Gastroesophageal sphincter (tissue), 4 donors: ENCODE measurements around the gene ZCCHC7. TPM values are rescaled to one million over a fixed set of nuclear protein-coding genes. Genes with fewer than 3 reads are reported as not detected.

ENCODE experiments used
- ATAC-seq: fragments of 150-250 bp; one replicate; pipeline ENCODE4 v1.9.1; 2016; ENCODE audit warnings: mild to moderate bottlenecking, moderate library complexity
- H3K27ac ChIP-seq, 4 donors: fragments of 200-600 bp; sonication (generic) in 3 of 4; 1 replicate in 3 of 4; 2 replicates in 1 of 4; pipeline ENCODE4 v1.5.1; 2016 to 2019
- H3K27me3 ChIP-seq: fragments of 200-600 bp; sonication (generic); one replicate; pipeline ENCODE4 v1.5.1; 2019
- H3K36me3 ChIP-seq, 2 donors: fragments of 200-600 bp; sonication (generic); one replicate each; pipeline ENCODE4 v1.5.1; 2019; ENCODE audit warnings: control low read depth in 1 of 2
- H3K4me1 ChIP-seq, 3 donors: fragments of 200-600 bp; sonication (generic); 1 replicate in 2 of 3; 2 replicates in 1 of 3; pipeline ENCODE4 v1.5.1; 2016 to 2019; ENCODE audit warnings: control low read depth in 2 of 3
- H3K4me3 ChIP-seq, 2 donors: fragments of 200-600 bp; sonication (generic); one replicate each; pipeline ENCODE4 v1.5.1; 2019; ENCODE audit warnings: mild to moderate bottlenecking in 1 of 2, moderate library complexity in 1 of 2
- H3K9me3 ChIP-seq, 3 donors: fragments of 200-600 bp; sonication (generic); one replicate each; pipeline ENCODE4 v1.5.1; 2017 to 2019; ENCODE audit warnings: control low read depth in 2 of 3
- CTCF ChIP-seq, 4 experiments: fragments of 200-600 bp in 2 of 4; fragments of 450-650 bp in 2 of 4; sonication (generic) in 1 of 4; IDR thresholded peaks; one replicate each; pipeline ENCODE4 v1.5.1; 2017 to 2019; ENCODE audit warnings: antibody characterized with exemption in 4 of 4, mild to moderate bottlenecking in 2 of 4, moderate library complexity in 2 of 4
- EP300 ChIP-seq: sonication (generic); formaldehyde crosslinking; IDR thresholded peaks from one replicate; pipeline ENCODE4 v1.6.1; 2017; ENCODE audit warnings: antibody characterized with exemption, mild to moderate bottlenecking
- POLR2A ChIP-seq, 2 donors: fragments of 450-650 bp; IDR thresholded peaks; one replicate each; pipeline ENCODE4 v1.6.1; 2017; ENCODE audit warnings: antibody characterized with exemption in 2 of 2, mild to moderate bottlenecking in 2 of 2, moderate library complexity in 1 of 2
- POLR2AphosphoS5 ChIP-seq: sonication (generic); formaldehyde crosslinking; IDR thresholded peaks from one replicate; pipeline ENCODE4 v1.6.1; 2017; ENCODE audit warnings: antibody characterized with exemption
- WGBS, 2 donors: methylation state at CpG; one replicate each; pipeline ENCODE4 v1.1.5; 2018; ENCODE audit warnings: low coverage in 1 of 2; 5-methylcytosine and 5-hydroxymethylcytosine counted together
- total RNA-seq, 4 donors: library from RNA; depleted of rRNA; stranded (reverse); fragments of >200 nt; gene quantifications; one replicate each; pipeline ENCODE4 v1.1.0, GENCODE V29; 2016

ZCCHC7 gene
- total RNA-seq, 4 donors from 2014 or later, result 12.1 to 23.5 (median 17.6) TPM

- TF ChIP-seq CTCF (IDR thresholded peaks at IDR 0.05), result no peak
- no peak for TF ChIP-seq POLR2AphosphoS5
- TF ChIP-seq EP300, result no peak
- no peak for TF ChIP-seq POLR2A (IDR thresholded peaks at IDR 0.05)
- H3K9me3 ChIP-seq, result peaks cover 0 to 6% (median 0%) of the 10 kb centered on the region in 3 donors
- no peak overlapping the region for H3K27ac ChIP-seq
- H3K27me3 ChIP-seq, result no peaks in the 10 kb centered on the region
- H3K4me3 ChIP-seq, result no peak overlapping the region
- H3K4me1 ChIP-seq, result no peaks in the 10 kb centered on the region
- no peak for ATAC-seq
- WGBS, 2 donors, result 94% methylated on average over 9 of the region's 10 CpGs; no CpG with 5 or more reads in 1 of the 2 donors
- H3K36me3 ChIP-seq, result peaks cover 0 to 15% of the 10 kb centered on the region in 2 donors
These were observed 85.8 kb downstream of the ZCCHC7 start for GRCh38 chr9:37206121-37206620.

- Histone ChIP-seq H3K4me1 (no peaks in the 10 kb centered on the region), H3K27me3 (no peaks in the 10 kb centered on the region), H3K36me3 (peaks cover 0 to 15% of the 10 kb centered on the region in 2 donors), H3K9me3 (no peaks in the 10 kb centered on the region), H3K4me3 (no peak overlapping the region), H3K27ac (no peak overlapping the region)
- ATAC-seq, result no peak
- WGBS, 2 donors, result 28 to 46% methylated on average over 2 of the region's 2 CpGs
- TF ChIP-seq POLR2A (IDR thresholded peaks at IDR 0.05), result no peak
- no peak for TF ChIP-seq EP300
- no peak for TF ChIP-seq POLR2AphosphoS5
- no peak for TF ChIP-seq CTCF (IDR thresholded peaks at IDR 0.05)
These were observed 89.3 kb downstream of the ZCCHC7 start for GRCh38 chr9:37209431-37210386.

- WGBS, 2 donors, result 77 to 84% methylated on average over 3 of the region's 3 CpGs
- Histone ChIP-seq H3K4me3 (no peak overlapping the region), H3K4me1 (no peaks in the 10 kb centered on the region), H3K27me3 (no peaks in the 10 kb centered on the region), H3K36me3 (peaks cover 0 to 15% of the 10 kb centered on the region in 2 donors), H3K9me3 (no peaks in the 10 kb centered on the region), H3K27ac (no peak overlapping the region)
- ATAC-seq, result no peak
- TF ChIP-seq POLR2AphosphoS5, result no peak
- no peak for TF ChIP-seq EP300
These were observed 90.6 kb downstream of the ZCCHC7 start for GRCh38 chr9:37210737-37211523.

- H3K4me3 ChIP-seq, result no peak overlapping the region
- H3K4me1 ChIP-seq, result no peaks in the 10 kb centered on the region
- no peaks in the 10 kb centered on the region for H3K9me3 ChIP-seq
- H3K27ac ChIP-seq, result no peak overlapping the region
- H3K27me3 ChIP-seq, result no peaks in the 10 kb centered on the region
- no peak for ATAC-seq
- H3K36me3 ChIP-seq, result peaks cover 0 to 8% of the 10 kb centered on the region in 2 donors
- 83 to 92% methylated on average over 2 of the region's 2 CpGs for WGBS, 2 donors
- TF ChIP-seq POLR2AphosphoS5 (no peak), POLR2A (IDR thresholded peaks at IDR 0.05) (no peak), CTCF (IDR thresholded peaks at IDR 0.05) (no peak), EP300 (no peak)
These were observed 92.1 kb downstream of the ZCCHC7 start for GRCh38 chr9:37212435-37212834.

- no peak for TF ChIP-seq CTCF (IDR thresholded peaks at IDR 0.05)
- Histone ChIP-seq H3K4me3 (no peak overlapping the region), H3K36me3 (no peaks in the 10 kb centered on the region), H3K27ac (no peak overlapping the region), H3K9me3 (no peaks in the 10 kb centered on the region), H3K27me3 (no peaks in the 10 kb centered on the region), H3K4me1 (no peaks in the 10 kb centered on the region)
- ATAC-seq, result no peak
- 84 to 87% methylated on average over 4 of the region's 4 CpGs for WGBS, 2 donors
These were observed 95.0 kb downstream of the ZCCHC7 start for GRCh38 chr9:37215381-37215780.
